ENCODE results near the gene ZNF683. TPM values are rescaled to one million over a fixed set of nuclear protein-coding genes. Genes with fewer than 3 reads are reported as not detected.

Gene ZNF683
- total and polyA plus RNA-seq, 9 of the 15 experiments (the other 6 are each of a cell fraction or from before 2014, with no cell fraction given): not detected

- Histone ChIP-seq H3K27ac (ENCODE audit: extremely low read depth, low read depth, low read length) (peak overlapping the region; percentile 38; the same call in 1 of the 3 replicates), H3K79me2 (ENCODE audit: control insufficient read depth, insufficient read depth, low read length) (no peaks in the 10 kb centered on the region), H3K4me3 (no peak overlapping the region), H3K4me2 (ENCODE audit: insufficient read depth, low read length) (no peak overlapping the region; the same call in 1 of the 2 replicates), H3K9ac (ENCODE audit: insufficient read depth in 1 of 2, low read depth in 2 of 2, low read length in 2 of 2) (peak overlapping the region in 1 of 2 experiments; percentile 29; a peak in 1 of 4 replicates), H2AFZ (ENCODE audit: low read depth, low read length) (peak overlapping the region; percentile 81), H3K27me3 (ENCODE audit: control insufficient read depth in 2 of 2, insufficient read depth in 2 of 2, low read length in 2 of 2) (no peaks in the 10 kb centered on the region), H3K4me1 (replicated peaks in 1 of 2; ENCODE audit: control insufficient read depth in 2 of 2, insufficient read depth in 2 of 2, low read length in 2 of 2) (peaks cover 23 to 31% of the 10 kb centered on the region in 2 experiments), H3K9me1 (ENCODE audit: control insufficient read depth, insufficient read depth, low read length) (no peaks in the 10 kb centered on the region), H3K9me3 (replicated peaks; ENCODE audit: control insufficient read depth, insufficient read depth, low read depth, low read length) (no peaks in the 10 kb centered on the region), H4K20me1 (replicated peaks; ENCODE audit: control insufficient read depth, insufficient read depth, low read length) (no peaks in the 10 kb centered on the region), H3K36me3 (ENCODE audit: control insufficient read depth, insufficient read depth, low read length) (no peaks in the 10 kb centered on the region)
- ATAC-seq (peak; percentile 21), FAIRE-seq (peak; percentile 57), DNase-seq (ENCODE audit: extremely low read depth in 1 of 4, low spot score in 3 of 4) (peak in 3 of 4 experiments; percentile 46 to 59 (median 54))
- in situ Hi-C loops (cut with MboI): no loop called here
- intact Hi-C loops (cut with micrococcal nuclease): no loop called here
- no TSS peak for BruUV-seq (replicated peaks)
- WGBS (ENCODE audit: insufficient coverage, low coverage, missing lambda C conversion rate): 53% methylated on average over 12 of the region's 12 CpGs
- POLR2A ChIA-PET: interaction anchor here (1.6 kb wide), 1 partner anchor 24 kb away, joined by 6 read pairs; no protein-coding TSS in a partner anchor
- CTCF ChIA-PET (ENCODE audit: low intra/inter-chr PET ratio): no interaction called here
- no peak for TF ChIP-seq EGR1 (conservative IDR thresholded peaks at IDR 0.05)
- no peak; the same call in 1 of the 2 replicates for TF ChIP-seq NR2C2 (CRISPR knock-in tag; IDR thresholded peaks at IDR 0.05)
- TF ChIP-seq NR2C2 (tag; IDR thresholded peaks at IDR 0.05): peak; percentile 46; the same call in 1 of the 2 replicates
- TF ChIP-seq ZNF830 (CRISPR knock-in tag; IDR thresholded peaks at IDR 0.05): 0 out of 2 replicates have a peak, but pooled peaks have one; percentile 37
- TF ChIP-seq SMARCA4 (IDR thresholded peaks at IDR 0.05): no peak
- no peak for TF ChIP-seq ARID2 (IDR thresholded peaks at IDR 0.05)
- peak; percentile 34; the same call in 1 of the 2 replicates for TF ChIP-seq ADNP (tag; IDR thresholded peaks at IDR 0.05)
- peak in 1 of 2 experiments; percentile 54; a peak in 1 of 4 replicates for TF ChIP-seq HDAC1 (IDR thresholded peaks at IDR 0.05)
- TF ChIP-seq, protein P1, sequence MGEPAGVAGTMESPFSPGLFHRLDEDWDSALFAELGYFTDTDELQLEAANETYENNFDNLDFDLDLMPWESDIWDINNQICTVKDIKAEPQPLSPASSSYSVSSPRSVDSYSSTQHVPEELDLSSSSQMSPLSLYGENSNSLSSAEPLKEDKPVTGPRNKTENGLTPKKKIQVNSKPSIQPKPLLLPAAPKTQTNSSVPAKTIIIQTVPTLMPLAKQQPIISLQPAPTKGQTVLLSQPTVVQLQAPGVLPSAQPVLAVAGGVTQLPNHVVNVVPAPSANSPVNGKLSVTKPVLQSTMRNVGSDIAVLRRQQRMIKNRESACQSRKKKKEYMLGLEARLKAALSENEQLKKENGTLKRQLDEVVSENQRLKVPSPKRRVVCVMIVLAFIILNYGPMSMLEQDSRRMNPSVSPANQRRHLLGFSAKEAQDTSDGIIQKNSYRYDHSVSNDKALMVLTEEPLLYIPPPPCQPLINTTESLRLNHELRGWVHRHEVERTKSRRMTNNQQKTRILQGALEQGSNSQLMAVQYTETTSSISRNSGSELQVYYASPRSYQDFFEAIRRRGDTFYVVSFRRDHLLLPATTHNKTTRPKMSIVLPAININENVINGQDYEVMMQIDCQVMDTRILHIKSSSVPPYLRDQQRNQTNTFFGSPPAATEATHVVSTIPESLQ (CRISPR knock-in tag; IDR thresholded peaks at IDR 0.05): no peak
- no peak for TF ChIP-seq LEF1 (IDR thresholded peaks at IDR 0.05)
- TF ChIP-seq SMAD2 (IDR thresholded peaks at IDR 0.05; ENCODE audit: low read depth, low read length): no peak
- TF ChIP-seq PHF20 (IDR thresholded peaks at IDR 0.05; ENCODE audit: partially characterized antibody): peak; percentile 56
- no peak for TF ChIP-seq TCF7L2 (IDR thresholded peaks at IDR 0.05; ENCODE audit: low read depth, low read length)
- TF ChIP-seq MECOM (CRISPR knock-in tag; IDR thresholded peaks at IDR 0.05): no peak
- TF ChIP-seq ZBTB7A (IDR thresholded peaks at IDR 0.05; ENCODE audit: borderline replicate concordance, control insufficient read depth, low read depth, low read length): peak; percentile 18; the same call in 1 of the 2 replicates
- TF ChIP-seq TCF15 (CRISPR knock-in tag; IDR thresholded peaks at IDR 0.05): no peak
- no peak for TF ChIP-seq ZNF584 (CRISPR knock-in tag; IDR thresholded peaks at IDR 0.05; ENCODE audit: low read depth)
- TF ChIP-seq ZBED1 (IDR thresholded peaks at IDR 0.05): no peak
- no peak for TF ChIP-seq NR4A1 (CRISPR knock-in tag; IDR thresholded peaks at IDR 0.05)
- no peak for TF ChIP-seq NR4A1 (tag; IDR thresholded peaks at IDR 0.05)
- peak in 1 of 2 experiments; percentile 78; a peak in 2 of 4 replicates for TF ChIP-seq TEAD1 (CRISPR knock-in tag; IDR thresholded peaks at IDR 0.05)
- no peak for TF ChIP-seq L3MBTL2 (IDR thresholded peaks at IDR 0.05)
Observed at GRCh38 chr1:26351590-26352337, 20.8 kb downstream of the ZNF683 start.
